Spleen (tissue), 7 donors: ENCODE data around the gene RNF138.

Source experiments
- POLR2A ChIP-seq, 3 donors: fragments of 450-650 bp; IDR thresholded peaks; one replicate each; pipeline ENCODE4 v1.5.1; 2017; ENCODE audit warnings: antibody characterized with exemption in 3 of 3, mild to moderate bottlenecking in 1 of 3
- TF ChIP-seq, protein P1 (sequence below), 11 experiments: fragments of 200-600 bp in 7 of 11; fragments of 450-650 bp in 4 of 11; sonication (generic) in 4 of 11; IDR thresholded peaks in 8 of 11; conservative IDR thresholded peaks in 3 of 11; 1 replicate in 7 of 11; 2 replicates in 4 of 11; pipeline versions ENCODE4 v1.4.0 to v1.8.0; 2016 to 2021; ENCODE audit warnings: antibody characterized with exemption in 11 of 11, inconsistent platforms in 4 of 11, mild to moderate bottlenecking in 1 of 11
- donor health status: DM: no; HTN: no; CAD: no; lungs with moderate emphysema.
- donor health status: DM: no; HTN: no; CAD: no.
- donor health status: DM: no; HTN: no; CAD: no.

DNA sequence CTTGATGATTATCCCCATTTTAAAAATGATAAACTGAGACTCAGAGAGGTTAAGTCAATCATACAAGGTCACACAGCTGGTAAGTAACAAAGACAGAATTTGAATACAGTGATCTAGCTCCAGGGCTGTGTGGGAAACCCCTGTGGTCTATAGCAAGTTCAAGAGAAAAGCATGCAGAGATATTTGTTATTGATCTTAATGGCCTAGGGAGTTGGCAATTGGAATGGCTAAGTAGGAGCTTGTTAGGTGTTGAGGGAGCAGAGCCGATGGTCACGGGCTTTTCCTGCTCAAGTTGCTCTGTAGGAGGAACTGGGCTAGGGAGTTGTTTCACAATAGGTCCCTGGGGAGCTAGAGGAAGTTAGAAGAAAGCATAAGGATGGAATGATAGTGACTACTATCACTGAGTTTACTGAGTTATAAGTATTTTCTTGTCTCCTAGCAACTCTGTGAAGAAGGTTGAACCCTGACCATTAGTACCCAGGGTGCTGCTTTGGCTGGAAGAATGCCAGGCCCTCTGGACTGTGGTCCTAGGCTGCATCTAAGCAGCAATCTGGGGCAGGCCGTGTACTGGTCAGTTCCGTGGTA lies 43.1 kb upstream of the RNF138 start:
- TF ChIP-seq POLR2A (IDR thresholded peaks at IDR 0.05), result no peak
- TF ChIP-seq, protein P1, sequence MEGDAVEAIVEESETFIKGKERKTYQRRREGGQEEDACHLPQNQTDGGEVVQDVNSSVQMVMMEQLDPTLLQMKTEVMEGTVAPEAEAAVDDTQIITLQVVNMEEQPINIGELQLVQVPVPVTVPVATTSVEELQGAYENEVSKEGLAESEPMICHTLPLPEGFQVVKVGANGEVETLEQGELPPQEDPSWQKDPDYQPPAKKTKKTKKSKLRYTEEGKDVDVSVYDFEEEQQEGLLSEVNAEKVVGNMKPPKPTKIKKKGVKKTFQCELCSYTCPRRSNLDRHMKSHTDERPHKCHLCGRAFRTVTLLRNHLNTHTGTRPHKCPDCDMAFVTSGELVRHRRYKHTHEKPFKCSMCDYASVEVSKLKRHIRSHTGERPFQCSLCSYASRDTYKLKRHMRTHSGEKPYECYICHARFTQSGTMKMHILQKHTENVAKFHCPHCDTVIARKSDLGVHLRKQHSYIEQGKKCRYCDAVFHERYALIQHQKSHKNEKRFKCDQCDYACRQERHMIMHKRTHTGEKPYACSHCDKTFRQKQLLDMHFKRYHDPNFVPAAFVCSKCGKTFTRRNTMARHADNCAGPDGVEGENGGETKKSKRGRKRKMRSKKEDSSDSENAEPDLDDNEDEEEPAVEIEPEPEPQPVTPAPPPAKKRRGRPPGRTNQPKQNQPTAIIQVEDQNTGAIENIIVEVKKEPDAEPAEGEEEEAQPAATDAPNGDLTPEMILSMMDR (IDR thresholded peaks at IDR 0.05 in 8 of 11, conservative IDR thresholded peaks at IDR 0.05 in 3 of 11), result no peak
